Bone marrow (tissue), 2 donors: ENCODE measurements around the gene STARD8.

Source experiments
- DNase-seq, 2 donors: peaks; one replicate each; lab custom pipeline; 2025; lab: John Stamatoyannopoulos, UW

STARD8 gene

DNA sequence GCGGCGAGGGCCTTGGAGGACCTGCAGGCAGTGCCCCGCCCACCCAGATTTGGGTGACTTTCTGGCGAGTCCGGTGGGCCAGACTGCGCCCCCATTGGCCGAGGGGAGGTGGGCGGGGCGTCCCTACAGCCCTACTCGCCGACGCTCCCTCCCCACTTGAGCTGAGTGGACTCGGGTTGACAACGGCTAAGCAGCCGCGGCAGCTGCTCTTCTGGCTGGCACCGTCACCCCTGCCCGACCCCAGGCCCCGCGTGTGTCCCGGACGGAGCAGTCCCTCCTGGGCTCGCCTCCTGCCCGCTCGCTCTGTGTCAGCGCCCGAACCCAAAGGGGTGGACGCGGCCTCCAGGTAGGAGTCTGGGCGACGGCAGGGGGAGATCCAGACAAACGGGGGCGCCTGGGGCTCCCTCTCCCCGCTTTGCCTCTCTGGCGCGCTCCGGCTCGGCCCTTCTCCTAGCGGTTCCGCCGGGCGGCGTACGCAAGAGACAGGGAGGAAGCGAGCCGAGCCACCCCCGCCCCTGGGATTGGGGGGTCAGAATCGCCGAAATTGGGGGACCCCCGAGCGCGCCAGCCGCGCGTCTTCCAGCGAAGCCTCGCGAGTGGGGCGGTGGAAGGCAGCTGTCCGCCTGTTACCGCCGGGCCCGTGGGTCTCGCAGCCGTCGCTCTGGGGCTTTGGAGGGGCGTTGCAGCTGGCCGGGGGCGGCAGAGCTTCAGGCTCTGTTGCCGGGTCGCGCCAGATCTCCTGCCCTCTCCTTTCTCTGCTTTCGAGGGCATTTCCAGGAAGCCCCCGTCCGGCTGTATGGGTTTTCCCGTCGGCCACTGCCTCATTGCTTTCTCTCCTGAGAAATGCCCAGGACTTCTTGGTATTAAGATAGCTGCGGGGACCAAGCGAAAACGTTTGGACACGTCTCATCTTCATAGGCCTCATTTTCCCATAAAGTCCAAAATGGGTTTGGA, 46.3 kb downstream of the STARD8 start:
- peak in 1 of 2 donors; percentile 16 for DNase-seq

DNA sequence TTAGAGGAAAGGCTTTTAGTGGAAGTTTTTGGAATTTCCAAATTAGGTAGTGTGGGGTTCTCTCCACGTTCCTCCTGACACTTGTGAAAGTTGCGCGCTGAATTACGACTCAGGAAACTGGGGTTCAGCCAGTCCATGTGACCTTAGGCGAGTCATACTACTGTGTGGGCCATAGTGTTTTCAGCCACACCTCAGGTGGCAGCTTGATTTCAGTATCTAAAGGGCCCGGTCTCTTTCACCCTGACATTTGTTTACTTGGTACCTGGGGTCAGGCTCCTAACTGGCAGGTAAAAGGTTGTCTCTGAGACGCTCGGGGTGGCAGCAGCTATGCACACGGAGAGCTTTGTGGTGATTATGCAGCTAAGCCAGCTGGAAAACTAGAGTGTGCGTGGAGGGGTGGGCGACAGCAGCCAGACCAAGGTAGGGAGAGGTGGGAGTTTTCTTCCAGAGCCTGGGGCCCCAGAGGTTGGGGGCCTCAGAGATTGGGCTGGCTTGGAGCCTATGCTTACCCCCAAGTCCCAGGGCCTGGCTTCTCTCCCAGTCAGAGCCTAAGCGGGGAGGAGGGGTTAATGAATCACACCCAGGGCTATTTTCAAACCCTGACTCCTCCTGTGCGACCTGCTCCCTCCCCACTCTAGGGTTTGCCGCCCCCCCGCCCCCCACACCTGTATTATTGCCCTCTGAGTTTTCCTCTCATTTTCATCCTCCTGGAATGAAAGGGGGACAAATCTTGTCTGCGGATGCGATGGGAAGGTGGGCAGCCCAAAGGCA, 47.2 kb downstream of the STARD8 start:
- no peak for DNase-seq

GRCh38 chrX:68695206-68695845, 47.9 kb downstream of the STARD8 start:
- DNase-seq, result no peak

- no peak for DNase-seq
These were observed 49.0 kb downstream of the STARD8 start for GRCh38 chrX:68696267-68696990.

DNA sequence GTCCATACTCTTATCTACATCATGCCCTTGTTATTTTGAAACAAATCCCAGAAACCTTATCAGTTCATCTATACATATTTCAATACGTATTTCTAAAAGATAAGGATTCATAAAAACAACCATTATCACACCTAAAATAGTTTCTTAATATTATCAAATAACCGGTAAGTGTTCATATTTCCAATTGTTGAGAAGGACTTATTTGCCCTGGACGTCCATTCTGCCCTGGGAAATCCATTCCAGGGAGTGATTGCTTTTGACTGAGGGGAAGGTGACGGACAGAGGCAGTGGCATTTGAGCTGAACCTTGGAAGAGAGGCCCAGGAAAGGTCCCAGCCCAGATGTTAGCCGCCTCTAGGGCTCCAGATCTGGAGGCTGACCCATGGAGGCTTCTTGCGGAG, 49.6 kb downstream of the STARD8 start:
- DNase-seq, result no peak

DNA sequence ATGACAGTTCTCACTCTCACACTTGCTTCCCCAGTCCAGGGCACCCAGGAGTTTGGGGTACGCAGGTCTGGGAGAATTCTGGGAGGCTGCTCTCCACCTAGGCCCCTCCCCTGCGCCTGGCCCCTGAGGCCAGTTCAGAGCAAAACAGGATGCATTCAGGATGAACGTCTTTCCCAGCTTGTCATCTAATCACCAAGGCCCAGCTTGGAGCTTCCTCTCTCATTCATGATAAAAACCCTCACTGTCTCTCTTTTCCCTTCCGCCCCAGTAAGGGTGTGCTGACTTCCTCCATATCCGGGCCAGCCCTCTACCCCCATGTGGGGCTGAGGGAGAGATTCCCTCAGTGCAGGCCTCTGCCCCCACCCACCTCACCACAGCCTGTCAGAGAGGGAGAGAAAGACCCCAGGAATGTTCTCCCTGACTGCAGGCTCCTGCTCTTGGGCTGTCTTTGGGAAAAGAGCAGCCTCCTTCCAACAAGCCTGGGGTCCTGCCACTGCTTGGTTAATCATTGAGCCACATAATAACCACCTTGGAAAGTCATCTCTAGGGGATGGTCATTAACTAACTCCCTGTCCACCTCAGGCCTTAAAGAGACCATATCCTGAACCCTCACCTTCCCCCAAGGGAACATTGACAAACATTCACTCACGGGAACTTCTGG, 50.1 kb downstream of the STARD8 start:
- no peak for DNase-seq

DNA sequence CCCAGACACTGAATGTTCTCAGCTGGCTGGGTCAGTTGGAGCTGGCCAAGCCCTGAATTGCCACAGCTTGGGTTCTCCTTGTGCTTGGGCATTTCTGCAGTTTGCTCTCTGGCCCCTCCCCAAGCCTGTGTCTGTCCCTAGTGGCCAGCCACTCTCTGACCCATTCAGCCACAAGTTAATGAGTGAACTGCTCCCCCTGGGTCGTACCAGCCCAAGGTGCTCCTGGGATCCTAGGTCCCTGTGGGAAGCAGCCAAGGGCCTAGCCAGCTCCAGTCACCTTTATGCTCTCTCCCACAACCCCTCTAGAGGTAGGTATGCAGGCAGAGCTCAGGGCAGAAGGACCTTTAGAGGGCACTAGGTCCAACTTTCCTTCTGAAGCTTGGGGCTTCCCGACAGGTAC, 51.5 kb downstream of the STARD8 start:
- DNase-seq, result no peak

GRCh38 chrX:68699960-68700746, 52.7 kb downstream of the STARD8 start:
- peak; percentile 21 to 56 for DNase-seq

DNA sequence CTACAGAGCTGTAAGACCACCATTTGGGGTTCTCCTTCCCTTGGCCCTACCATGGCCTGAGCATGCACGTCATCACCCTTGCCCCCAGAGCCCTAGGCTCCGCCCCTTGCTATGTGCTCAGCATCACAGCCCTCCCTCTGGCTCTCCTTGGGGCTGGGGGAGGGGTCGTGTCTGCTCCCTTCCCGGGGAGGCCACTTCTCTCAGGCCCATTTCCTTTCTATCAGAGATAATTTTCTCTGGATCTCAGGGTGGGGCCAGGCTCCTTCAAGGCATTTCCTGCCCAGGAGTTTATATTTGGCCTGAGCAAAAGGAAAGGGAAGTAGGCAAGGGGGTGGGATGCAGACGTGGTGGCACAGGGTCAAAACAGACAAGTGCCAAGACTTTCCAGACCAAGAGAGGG, 55.9 kb downstream of the STARD8 start:
- DNase-seq, result no peak

- peak in 1 of 2 donors; percentile 20 for DNase-seq
These were observed 56.4 kb downstream of the STARD8 start for GRCh38 chrX:68703846-68704245.

- DNase-seq, result no peak
These were observed 58.5 kb downstream of the STARD8 start for GRCh38 chrX:68705986-68706385.

GRCh38 chrX:68708503-68709290, 61.2 kb downstream of the STARD8 start:
- no peak for DNase-seq

DNA sequence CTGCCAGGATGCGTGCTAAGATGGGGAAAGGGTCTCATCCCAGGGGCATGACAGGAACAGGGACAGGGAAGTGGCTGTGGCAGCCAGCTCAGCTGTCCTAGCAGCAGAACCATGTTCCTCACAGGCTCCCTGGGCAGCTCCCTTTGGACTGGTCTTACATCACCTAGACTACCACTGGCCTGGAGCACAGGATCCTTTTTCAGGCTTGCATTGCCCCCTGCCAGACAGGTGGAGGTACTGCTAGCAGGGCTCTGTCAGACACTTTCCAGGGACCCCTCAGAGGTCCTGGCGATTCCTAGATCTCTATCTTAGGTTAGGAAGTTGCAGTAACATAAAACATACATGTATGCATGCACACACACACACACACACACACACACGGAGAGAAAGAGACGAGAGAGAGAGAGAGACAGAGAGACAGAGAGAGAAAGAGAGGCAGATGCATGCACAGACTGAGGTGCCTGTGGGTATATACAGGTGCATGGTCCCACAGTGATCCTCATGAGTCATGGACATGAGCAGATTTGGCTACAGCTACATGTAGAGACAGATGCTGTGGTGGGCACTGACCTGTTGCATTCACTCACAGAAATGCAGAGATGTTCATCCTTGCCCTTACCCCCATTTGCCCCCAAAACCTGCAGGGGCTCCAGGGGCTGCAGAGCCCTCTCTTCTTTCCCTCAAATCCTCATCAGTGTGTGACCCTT, 63.6 kb downstream of the STARD8 start:
- DNase-seq, result no peak

DNA sequence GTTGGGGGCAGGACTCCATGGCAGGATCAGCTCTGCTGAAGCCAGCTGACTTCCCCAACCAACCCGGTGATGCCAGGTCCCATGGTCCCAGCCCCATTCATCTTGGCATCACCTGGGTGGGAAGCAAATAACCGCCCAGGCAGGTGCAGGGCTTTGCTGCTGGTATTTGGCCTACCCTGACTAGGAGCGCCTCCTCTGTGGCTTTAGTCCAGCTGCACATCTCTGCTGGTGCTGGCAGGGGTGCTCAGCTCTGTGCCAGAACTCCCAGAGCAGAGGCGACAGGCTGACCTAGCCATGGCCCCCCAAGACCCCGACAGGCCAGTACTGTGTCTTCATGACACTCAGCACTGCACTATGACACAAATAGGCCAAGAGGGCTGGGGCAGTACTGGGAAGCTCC, 64.4 kb downstream of the STARD8 start:
- no peak for DNase-seq

DNA sequence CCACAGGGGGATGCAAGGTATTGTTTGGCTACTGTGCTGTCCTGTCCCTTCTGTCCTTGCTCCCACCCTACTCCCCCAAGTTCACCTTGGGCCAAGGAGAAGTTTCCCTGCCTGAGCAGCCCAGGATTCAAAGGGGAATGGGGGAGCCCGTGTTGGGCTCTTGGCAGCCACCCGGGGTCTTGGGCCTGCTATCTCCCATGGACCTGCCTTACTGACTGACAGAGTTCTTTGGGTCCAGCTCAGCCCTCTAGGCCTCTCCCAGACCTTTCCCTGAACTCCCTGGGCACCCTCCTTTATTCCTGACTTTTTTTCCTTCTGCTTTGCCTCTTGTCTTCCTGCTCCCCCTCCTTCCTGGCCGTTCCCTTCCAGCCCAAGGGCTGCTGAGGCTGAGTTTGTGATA, 67.4 kb downstream of the STARD8 start:
- DNase-seq, result no peak

- DNase-seq, result no peak
These were observed 69.7 kb downstream of the STARD8 start for GRCh38 chrX:68717196-68717595.

DNA sequence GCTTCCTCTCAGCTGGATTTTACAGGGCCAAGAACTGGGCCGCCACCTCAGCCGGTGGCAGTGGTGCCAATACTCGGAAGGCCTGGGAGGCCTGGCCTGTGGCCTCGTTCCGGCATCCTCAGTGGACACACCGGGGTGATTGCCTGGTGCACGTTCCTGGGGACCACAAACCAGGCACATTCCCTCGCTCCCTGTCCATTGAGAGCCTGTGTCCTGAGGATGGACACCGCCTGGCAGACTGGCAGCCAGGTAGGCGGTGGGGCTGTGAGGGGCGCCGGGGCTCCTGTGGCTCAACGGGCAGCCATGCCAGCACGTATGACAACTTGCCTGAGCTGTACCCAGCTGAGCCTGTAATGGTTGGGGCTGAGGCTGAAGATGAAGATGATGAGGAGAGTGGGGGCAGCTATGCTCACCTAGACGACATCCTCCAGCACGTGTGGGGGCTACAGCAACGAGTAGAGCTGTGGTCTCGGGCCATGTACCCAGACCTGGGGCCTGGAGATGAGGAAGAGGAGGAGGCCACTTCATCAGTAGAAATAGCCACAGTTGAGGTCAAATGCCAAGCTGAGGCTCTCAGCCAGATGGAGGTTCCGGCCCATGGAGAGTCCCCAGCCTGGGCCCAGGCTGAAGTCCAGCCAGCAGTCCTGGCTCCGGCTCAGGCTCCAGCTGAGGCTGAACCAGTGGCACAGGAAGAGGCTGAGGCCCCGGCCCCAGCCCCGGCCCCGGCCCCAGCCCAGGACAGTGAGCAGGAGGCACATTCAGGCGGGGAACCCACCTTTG, 70.4 kb downstream of the STARD8 start:
- no peak for DNase-seq

- DNase-seq, result no peak
These were observed 71.0 kb downstream of the STARD8 start for GRCh38 chrX:68718443-68718820.
